Muscle layer of colon (tissue), 2 donors: Measurements from ENCODE around the gene TSHZ3.

Experiments
- H3K27ac ChIP-seq: one replicate; pipeline ENCODE4 v1.7.0; 2013; ENCODE audit warnings: low read depth, mild to moderate bottlenecking, low read length, moderate library complexity
- H3K27me3 ChIP-seq, 2 donors: one replicate each; pipeline ENCODE4 v1.7.0; 2013; ENCODE audit warnings: low read length in 2 of 2, mild to moderate bottlenecking in 2 of 2; ENCODE audit not compliant: insufficient read depth in 2 of 2, control insufficient read depth in 1 of 2
- H3K36me3 ChIP-seq: one replicate; pipeline ENCODE4 v1.7.0; 2013; ENCODE audit warnings: mild to moderate bottlenecking, low read length; ENCODE audit not compliant: insufficient read depth
- H3K4me1 ChIP-seq: one replicate; pipeline ENCODE4 v1.7.0; 2013; ENCODE audit warnings: mild to moderate bottlenecking, low read length; ENCODE audit not compliant: insufficient read depth
- H3K4me3 ChIP-seq, 2 donors: one replicate each; pipeline ENCODE4 v1.7.0; 2013; ENCODE audit warnings: low read length in 2 of 2, low read depth in 1 of 2, mild to moderate bottlenecking in 1 of 2, moderate library complexity in 1 of 2
- H3K9ac ChIP-seq: one replicate; pipeline ENCODE4 v1.7.0; 2013; ENCODE audit warnings: low read length
- H3K9me3 ChIP-seq: one replicate; pipeline ENCODE4 v1.7.0; 2013; ENCODE audit warnings: mild to moderate bottlenecking, low read length
- donor health status: abdominal sarcoma.
- donor health status: Adenocarcinoma of cecum.

TSHZ3 gene, protein sequence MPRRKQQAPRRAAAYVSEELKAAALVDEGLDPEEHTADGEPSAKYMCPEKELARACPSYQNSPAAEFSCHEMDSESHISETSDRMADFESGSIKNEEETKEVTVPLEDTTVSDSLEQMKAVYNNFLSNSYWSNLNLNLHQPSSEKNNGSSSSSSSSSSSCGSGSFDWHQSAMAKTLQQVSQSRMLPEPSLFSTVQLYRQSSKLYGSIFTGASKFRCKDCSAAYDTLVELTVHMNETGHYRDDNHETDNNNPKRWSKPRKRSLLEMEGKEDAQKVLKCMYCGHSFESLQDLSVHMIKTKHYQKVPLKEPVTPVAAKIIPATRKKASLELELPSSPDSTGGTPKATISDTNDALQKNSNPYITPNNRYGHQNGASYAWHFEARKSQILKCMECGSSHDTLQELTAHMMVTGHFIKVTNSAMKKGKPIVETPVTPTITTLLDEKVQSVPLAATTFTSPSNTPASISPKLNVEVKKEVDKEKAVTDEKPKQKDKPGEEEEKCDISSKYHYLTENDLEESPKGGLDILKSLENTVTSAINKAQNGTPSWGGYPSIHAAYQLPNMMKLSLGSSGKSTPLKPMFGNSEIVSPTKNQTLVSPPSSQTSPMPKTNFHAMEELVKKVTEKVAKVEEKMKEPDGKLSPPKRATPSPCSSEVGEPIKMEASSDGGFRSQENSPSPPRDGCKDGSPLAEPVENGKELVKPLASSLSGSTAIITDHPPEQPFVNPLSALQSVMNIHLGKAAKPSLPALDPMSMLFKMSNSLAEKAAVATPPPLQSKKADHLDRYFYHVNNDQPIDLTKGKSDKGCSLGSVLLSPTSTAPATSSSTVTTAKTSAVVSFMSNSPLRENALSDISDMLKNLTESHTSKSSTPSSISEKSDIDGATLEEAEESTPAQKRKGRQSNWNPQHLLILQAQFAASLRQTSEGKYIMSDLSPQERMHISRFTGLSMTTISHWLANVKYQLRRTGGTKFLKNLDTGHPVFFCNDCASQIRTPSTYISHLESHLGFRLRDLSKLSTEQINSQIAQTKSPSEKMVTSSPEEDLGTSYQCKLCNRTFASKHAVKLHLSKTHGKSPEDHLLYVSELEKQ

GRCh38 chr19:31349160-31349881, at the start of gene TSHZ3:
Gene TSHZ3, minus strand, starts transcription at chr19:31349436. Its CDS starts 217 bp downstream, at chr19:31349219.
- Histone ChIP-seq H3K9ac (peak within 1 kb of the TSS; percentile 65), H3K36me3 (no peaks in the 10 kb centered on the region), H3K9me3 (no peaks in the 10 kb centered on the region), H3K4me3 (peak within 1 kb of the TSS; percentile 61 to 75), H3K4me1 (peaks cover 43% of the 10 kb centered on the region), H3K27me3 (no peaks in the 10 kb centered on the region), H3K27ac (peak within 1 kb of the TSS; percentile 86)

GRCh38 chr19:31397308-31397707, 48.1 kb upstream of the TSHZ3 start:
- H3K36me3 ChIP-seq = no peaks in the 10 kb centered on the region
- no peaks in the 10 kb centered on the region for H3K27me3 ChIP-seq
- no peaks in the 10 kb centered on the region for H3K9me3 ChIP-seq
- no peak overlapping the region for H3K27ac ChIP-seq
- H3K4me3 ChIP-seq = no peak overlapping the region
- no peaks in the 10 kb centered on the region for H3K4me1 ChIP-seq
- no peak overlapping the region for H3K9ac ChIP-seq

- H3K9me3 ChIP-seq = no peaks in the 10 kb centered on the region
- H3K36me3 ChIP-seq = no peaks in the 10 kb centered on the region
- H3K27ac ChIP-seq = no peak overlapping the region
- H3K4me3 ChIP-seq = no peak overlapping the region
- H3K27me3 ChIP-seq = no peaks in the 10 kb centered on the region
- H3K4me1 ChIP-seq = no peaks in the 10 kb centered on the region
- H3K9ac ChIP-seq = no peak overlapping the region
Measured at GRCh38 chr19:31392464-31392863, 43.2 kb upstream of the TSHZ3 start.

DNA sequence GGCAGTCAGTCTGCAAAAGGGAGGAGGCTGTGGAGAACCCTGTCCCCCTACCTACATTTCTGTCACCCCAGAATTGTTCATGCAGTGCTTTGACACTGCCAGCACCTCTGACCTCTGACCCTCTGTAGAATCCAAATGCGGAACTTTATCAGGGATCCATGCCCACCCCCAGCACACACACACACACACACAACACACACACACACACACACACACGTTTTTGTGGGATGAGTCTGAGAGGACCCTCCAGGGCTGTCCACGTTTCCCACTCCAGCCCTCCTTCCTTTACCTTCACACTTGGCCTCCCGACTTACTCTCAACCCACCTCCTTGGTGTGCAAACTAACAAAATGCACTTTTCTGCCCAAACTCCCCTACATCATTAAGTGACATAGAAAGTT, 42.3 kb upstream of the TSHZ3 start:
- Histone ChIP-seq H3K4me3 (no peak overlapping the region), H3K27ac (no peak overlapping the region), H3K27me3 (no peaks in the 10 kb centered on the region), H3K9me3 (no peaks in the 10 kb centered on the region), H3K4me1 (no peaks in the 10 kb centered on the region), H3K9ac (no peak overlapping the region), H3K36me3 (no peaks in the 10 kb centered on the region)

GRCh38 chr19:31390711-31391110, 41.5 kb upstream of the TSHZ3 start:
- H3K4me3 ChIP-seq = no peak overlapping the region
- no peak overlapping the region for H3K27ac ChIP-seq
- H3K4me1 ChIP-seq = no peaks in the 10 kb centered on the region
- H3K9me3 ChIP-seq = no peaks in the 10 kb centered on the region
- no peak overlapping the region for H3K9ac ChIP-seq
- no peaks in the 10 kb centered on the region for H3K27me3 ChIP-seq
- H3K36me3 ChIP-seq = no peaks in the 10 kb centered on the region

GRCh38 chr19:31389874-31390273, 40.6 kb upstream of the TSHZ3 start:
- Histone ChIP-seq H3K27me3 (no peaks in the 10 kb centered on the region), H3K4me1 (no peaks in the 10 kb centered on the region)

DNA sequence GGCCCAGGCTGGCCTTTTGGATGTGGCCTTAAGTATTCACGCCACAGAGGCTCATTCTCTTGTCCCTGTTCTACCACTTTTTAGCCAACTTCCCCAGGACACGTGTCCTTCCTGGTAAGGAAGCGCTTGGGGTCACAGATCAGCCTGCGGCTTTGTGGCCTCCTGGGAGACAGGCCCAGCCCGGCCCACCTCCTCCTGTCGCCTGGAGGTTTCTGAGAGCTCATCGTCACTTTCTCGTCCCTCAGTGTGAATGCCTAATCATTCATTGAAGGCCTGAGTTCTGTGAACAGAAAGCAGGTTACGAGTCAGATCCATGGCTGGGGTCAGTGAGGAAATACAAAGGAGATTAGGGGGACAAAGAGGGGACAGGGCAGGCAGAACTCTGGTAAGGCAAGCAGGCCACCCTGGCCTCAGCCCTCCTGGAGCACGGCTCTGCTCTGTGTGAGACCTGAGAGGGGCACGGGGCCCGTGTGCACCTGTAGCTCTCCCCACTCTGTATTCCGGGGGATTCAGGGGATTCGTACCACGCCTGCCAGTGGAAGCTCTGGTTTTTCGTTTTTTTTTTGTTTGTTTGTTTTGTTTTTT, 38.6 kb upstream of the TSHZ3 start:
- H3K27ac ChIP-seq = no peak overlapping the region
- no peaks in the 10 kb centered on the region for H3K27me3 ChIP-seq
- no peaks in the 10 kb centered on the region for H3K9me3 ChIP-seq
- no peak overlapping the region for H3K4me3 ChIP-seq
- H3K9ac ChIP-seq = no peak overlapping the region
- H3K36me3 ChIP-seq = no peaks in the 10 kb centered on the region
- no peaks in the 10 kb centered on the region for H3K4me1 ChIP-seq

More at GRCh38 chr19:31389874-31390273, 40.6 kb upstream of the TSHZ3 start:
- Histone ChIP-seq H3K9me3 (no peaks in the 10 kb centered on the region), H3K36me3 (no peaks in the 10 kb centered on the region), H3K4me3 (no peak overlapping the region), H3K27ac (no peak overlapping the region), H3K9ac (no peak overlapping the region)

GRCh38 chr19:31386806-31387205, 37.6 kb upstream of the TSHZ3 start:
- Histone ChIP-seq H3K4me1 (no peaks in the 10 kb centered on the region), H3K4me3 (no peak overlapping the region), H3K9ac (no peak overlapping the region), H3K9me3 (no peaks in the 10 kb centered on the region), H3K27ac (no peak overlapping the region), H3K36me3 (no peaks in the 10 kb centered on the region), H3K27me3 (no peaks in the 10 kb centered on the region)

- Histone ChIP-seq H3K4me3 (no peak overlapping the region), H3K9ac (no peak overlapping the region), H3K9me3 (no peaks in the 10 kb centered on the region), H3K27me3 (no peaks in the 10 kb centered on the region), H3K36me3 (no peaks in the 10 kb centered on the region), H3K4me1 (no peaks in the 10 kb centered on the region), H3K27ac (no peak overlapping the region)
Measured at GRCh38 chr19:31385744-31386143, 36.5 kb upstream of the TSHZ3 start.

DNA sequence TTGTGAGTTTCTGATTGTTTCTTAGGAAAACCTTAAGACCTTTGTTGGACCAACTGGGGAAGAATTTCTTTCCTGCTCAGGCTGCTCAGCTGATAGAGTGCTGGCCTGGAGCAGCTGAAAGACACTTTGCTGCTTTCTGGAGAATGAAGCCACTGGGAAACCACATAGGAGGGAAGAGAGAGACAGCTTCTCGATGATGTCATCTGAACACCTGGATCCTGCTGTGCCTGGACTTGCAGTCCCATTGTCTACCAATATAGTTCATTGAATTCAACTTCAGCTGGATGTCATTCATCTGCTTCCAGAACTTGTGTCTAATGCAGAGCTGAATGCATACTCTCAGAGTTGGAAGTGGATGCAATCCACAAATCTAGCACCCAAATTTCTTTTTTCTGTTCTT, 34.3 kb upstream of the TSHZ3 start:
- Histone ChIP-seq H3K9me3 (no peaks in the 10 kb centered on the region), H3K27ac (no peak overlapping the region), H3K4me3 (no peak overlapping the region), H3K4me1 (peaks cover 2% of the 10 kb centered on the region), H3K36me3 (no peaks in the 10 kb centered on the region), H3K9ac (no peak overlapping the region), H3K27me3 (no peaks in the 10 kb centered on the region)
